NCI-H128 (cell line): Measurements from ENCODE around the gene ADD1.

Experiments
- DNase-seq: peaks from one replicate; lab custom pipeline; 2025; ENCODE audit not compliant: unreplicated experiment; lab: John Stamatoyannopoulos, UW

The ADD1 gene

DNA sequence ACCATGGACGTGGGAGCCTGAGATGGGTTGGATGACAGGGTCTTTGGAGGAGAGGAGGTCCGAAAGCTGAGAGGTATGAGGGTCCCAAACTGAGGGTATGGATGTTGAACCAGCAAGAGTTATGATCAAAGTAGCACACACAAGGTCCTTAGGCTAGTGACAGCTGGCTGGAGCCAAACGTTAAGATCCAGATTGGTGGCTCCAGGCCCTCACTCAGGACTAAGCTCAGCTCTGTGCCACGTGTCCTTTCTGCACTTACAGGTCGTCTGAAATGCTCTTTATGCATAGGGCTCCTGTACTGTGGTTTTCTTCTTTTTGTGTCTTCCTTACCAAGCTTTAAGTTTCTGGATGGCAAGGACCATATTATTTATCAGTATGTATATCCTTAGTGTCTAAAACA lies 35.4 kb downstream of the ADD1 start:
- DNase-seq, result no peak

DNA sequence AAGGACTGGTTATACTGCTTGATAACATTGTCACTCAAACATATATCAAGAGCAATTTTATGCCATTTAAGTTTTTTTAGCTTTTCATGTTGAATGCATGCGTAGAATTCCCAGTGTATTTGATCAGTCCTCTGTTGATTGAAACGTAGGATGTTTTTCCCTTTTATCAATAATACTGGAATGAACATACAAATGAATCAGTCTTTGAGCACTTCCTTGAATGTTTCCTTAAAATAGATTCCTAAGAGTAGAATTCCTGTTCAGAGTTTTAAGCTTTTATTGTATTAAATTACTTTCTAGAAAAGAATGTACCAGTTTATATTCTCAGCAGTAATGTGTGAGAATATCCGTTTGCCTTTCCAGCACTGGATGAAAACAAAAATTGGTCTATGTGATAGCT lies 37.8 kb downstream of the ADD1 start:
- no peak for DNase-seq

DNA sequence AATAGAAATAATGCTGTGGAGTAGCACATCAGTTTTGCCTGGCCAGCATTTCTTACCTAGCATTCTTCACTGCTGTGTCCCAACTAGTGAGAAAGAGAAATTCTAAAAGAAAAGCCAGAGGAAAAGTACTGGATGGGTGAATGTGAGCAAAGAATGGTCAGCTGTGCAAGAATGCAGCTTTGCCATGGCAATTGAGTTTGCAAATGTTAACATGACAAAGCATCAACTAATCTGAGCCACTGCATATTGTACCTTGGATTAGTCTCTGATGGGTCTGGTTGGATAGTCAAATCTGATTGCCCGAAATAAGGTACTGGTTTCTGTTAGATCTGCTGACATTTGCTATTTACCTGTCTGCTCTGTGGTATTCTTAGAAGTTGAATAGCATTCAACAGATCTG lies 38.7 kb downstream of the ADD1 start:
- no peak for DNase-seq

DNA sequence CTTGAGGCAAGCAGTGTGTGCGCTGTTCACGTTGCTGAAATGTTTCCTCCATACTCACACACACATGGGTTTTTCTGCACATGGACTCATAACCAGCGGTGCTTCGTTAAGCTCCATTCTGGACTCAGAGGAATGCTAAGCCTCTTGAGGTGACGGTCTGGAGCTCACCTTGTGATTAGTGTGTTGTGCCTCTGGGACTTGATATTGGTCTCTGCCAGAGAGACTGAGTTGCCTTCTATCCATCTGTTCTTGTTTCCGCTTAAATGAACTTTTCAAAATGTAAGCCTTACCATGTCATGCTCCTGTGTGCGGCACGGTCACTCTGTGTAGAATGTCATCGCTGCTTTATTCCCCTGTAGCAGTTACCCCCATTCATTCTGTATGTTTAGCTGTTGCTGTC lies 42.5 kb downstream of the ADD1 start:
- DNase-seq, result no peak

DNA sequence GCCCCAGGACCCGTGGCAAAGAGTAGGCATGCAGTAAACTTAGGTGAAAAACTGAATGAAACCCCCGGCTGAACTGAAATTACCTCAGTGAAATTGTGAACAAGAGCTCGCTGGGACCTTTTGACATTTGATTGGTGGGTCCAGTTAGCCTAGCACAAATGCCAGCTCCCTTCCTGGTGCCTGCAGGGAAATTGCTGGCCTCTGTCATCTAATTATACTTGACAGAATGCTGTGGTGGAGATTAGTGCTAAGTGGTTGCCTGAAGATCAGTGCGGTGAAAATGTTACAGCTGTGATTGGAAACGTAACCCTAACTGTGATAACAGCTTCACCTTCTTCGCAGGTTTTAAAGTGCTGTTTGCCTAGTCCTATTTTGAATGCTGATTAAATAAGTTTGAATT lies 43.0 kb downstream of the ADD1 start:
- DNase-seq, result no peak

DNA sequence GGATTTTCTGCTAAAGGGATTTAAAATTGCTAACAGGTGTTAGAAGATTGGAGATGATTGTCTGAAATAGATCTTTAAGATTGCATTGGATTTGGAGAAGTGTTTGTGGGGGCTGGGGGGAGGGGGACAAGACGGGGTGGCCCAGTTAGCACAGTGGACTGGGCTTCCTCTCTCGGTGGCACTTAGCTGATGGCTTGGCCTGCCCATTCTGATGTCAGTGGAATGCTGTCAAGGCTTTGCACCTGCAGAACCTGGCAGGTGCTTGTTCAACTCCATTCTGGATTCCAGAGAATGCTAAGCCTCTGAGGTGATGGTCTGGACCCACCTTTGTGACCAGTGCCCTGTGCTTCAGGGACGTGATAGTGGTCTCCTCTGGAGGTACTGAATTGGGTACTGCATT lies 43.7 kb downstream of the ADD1 start:
- DNase-seq, result no peak

DNA sequence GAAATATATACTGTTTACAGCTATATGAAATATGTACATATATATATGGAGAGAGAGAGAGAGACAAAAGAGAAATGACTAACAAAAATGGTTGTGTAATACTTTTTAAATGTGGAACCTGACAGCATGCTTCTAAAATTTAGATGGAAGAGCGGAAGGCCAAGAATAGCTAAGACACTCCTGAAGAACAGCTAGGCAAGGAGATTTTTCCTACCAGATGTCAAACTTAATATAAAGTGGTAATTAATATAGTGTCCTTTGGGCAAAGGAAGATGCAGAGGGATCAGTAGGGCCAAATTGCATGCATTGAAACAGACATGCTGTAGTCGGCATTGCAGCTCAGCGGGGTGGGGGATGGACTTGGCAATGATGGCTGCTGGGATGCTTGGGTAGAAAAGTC lies 45.2 kb downstream of the ADD1 start:
- no peak for DNase-seq

DNA sequence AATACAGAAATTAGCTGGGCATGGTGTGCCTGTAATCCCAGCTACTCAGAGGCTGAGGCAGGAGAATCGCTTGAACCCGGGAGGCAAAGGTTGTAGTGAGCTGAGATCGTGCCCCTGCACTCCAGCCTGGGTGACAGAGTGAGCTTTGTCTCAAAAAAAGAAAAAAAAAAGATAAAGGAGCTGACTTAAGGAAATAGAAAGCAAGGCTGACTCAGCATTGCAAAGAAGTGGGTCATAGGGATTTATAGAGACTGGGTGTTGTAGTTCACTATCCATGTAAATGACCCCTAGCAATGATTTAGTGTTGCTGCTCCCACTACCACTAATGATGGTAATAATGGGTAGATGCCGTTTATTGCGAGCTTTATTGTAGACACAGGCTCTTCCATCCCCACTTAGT lies 47.6 kb downstream of the ADD1 start:
- DNase-seq, result no peak

DNA sequence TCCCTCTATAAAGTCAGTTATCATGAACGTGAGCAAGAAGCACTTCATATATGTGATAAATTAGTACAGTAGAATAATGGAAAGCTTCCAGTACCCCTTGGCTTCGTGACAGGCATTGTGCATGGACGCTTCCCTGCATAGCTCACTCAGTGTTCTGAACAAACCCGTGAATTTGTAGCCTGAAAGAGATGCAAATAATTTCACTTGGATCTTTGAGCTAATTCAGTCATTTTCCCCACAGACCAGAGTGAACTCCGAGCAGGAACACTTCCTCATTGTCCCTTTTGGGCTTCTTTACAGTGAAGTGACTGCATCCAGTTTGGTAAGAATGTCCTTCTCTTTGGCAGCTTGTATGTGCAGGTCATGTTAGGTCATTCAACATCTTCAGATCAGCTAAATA lies 50.1 kb downstream of the ADD1 start:
- no peak for DNase-seq

DNA sequence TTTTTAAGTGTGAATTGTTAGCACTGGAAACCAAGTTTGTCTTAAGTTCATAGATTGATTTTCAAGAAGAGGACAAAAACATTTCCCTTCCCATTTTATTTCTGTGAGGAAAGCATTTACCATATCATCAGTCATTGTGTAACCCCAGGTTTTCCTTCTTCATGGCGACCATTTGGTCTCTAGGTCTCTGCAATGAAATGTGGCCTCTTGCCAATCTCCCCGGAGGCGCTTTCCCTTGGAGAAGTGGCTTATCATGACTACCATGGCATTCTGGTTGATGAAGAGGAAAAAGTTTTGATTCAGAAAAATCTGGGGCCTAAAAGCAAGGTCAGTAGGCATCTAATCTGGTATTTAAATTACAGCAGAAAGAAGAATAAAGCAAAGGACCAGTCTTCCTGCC lies 54.4 kb downstream of the ADD1 start:
- no peak for DNase-seq

DNA sequence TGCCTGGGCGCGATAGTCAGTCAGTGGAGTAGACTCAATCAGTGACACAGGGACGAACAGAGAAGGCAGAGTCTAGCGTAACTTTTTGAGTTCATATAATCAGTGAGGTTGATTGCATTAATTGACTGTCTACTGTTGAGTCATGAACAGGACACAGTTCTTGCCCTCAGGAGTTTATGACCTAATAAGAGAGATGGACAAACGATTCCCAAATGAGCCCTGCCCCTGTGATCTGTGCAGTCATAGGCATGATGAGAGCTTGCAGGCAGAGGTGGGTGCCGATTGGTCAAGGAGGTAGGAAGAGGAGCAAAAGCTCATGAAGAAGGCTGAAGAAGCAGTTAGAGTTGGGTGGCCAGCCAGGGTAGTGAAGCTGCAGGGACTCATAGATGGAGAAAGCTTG lies 57.1 kb downstream of the ADD1 start:
- DNase-seq, result no peak

DNA sequence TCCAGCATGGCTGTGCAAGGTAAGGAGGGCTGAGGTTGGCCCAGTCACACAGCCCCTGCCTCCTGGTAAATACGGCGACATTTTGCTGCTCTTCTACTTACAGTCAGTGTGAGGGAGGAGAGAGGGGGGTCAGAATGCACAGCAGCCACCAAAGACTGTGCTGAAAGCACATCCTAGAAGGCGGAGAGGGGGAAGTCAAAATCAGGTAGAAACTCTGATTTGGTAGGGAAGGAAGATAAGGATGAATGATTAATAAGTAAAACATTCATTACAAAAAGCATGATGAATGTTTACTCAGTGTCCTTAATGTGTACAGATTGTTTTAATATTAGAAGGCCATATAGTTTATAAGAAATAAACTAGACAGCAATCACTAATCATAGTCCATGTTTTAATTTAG lies 57.5 kb downstream of the ADD1 start:
- DNase-seq, result no peak

DNA sequence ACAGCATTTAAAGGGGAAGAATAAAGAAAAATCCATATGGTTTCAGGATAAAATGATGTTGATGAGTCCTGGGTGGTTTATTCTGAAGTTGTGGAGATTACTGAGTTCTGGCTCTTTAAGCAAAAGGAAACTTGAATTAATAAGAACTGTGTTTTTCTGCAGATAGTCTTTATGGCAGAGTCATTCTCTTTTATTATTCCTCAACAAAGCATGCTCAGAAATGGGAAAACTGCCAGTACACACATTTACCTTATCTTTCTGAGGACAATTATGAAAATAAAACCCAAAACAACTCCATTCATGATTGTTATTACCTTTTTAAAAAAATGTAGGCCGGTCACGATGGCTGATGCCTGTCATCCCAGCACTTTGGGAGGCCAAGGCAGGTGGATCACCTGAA lies 58.5 kb downstream of the ADD1 start:
- no peak for DNase-seq

DNA sequence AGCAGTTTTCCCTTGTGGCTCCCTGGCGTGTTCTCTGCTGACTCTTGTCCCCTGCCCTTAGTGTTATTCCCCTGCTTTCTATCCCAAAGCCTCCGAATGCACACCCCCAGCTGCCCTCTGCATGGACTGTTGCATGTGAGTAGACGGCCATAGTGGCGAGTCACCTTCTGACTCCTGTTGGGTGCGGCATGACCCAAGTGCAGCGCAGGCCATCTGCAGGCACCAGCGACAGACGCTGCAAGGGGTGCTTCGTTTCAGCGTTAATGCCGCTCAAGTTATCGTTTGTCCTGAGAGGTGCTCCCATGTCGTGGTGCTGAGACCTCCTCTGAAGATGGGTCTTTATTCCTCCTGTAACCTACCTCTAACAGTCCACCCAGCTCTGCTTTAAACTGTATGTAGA lies 61.9 kb downstream of the ADD1 start:
- no peak for DNase-seq

DNA sequence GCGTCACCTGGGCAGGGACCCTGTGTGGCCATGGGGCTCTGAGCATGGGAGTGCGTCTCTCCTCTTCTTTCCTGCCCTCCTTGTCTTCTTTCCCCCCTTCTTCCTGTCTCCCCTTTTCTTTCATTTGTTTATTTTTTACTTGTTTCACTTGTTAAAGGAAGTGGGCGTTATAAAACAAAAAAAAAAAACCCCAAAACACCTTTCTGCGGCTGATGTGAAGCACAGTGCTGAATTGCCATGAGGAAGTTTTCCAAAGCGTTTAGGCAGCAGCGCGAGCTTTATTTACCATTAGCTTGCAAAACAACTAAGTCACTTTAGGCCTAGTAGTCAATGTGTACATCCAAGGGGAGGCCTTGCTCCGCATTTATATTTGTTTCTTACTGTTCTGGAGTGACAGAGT lies 62.6 kb downstream of the ADD1 start:
- DNase-seq, result no peak

DNA sequence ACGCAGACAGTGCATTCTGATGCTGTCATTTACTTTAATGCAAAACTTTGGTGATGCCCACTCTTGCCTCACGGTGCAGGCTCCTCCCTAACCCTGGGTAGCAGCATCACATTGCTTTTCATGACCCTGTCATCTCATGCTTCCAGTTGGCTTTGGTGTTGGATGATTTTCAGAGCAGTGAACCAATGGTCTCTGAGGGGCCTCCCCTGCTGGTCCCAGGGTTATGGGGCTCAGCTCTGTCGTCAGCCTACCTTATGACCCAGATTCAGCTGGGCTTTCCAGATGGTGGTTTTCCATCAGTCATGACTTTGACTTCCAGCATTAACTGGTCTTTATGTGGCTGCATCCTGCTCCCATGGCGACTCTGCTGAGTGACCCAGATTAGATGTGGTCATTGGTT lies 63.6 kb downstream of the ADD1 start:
- DNase-seq, result no peak

DNA sequence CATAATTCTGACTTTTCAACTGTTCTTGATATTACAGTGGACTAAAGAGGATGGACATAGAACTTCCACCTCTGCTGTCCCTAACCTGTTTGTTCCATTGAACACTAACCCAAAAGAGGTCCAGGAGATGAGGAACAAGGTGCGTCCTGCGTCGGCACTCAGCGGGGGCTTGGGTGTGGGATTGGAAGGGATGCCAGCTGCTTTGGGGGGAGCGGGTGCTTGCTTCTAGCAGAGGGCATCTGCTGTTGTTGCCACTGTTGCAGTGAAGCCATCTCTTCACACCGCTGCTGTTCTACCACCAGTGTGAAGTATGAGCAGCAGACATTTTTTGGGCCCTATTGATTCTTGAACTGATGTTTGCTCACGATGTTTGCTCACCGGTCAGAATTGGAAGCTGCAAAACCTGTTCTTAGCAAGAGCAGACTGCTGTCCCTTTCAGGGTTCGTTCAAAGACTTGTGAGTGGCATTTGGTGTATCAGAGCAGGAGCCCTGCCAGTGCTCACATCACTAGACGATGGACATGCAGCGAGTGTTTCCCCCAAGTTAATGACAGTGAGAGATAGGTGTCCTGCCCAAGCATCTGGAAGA lies 64.2 kb downstream of the ADD1 start:
- no peak for DNase-seq

DNA sequence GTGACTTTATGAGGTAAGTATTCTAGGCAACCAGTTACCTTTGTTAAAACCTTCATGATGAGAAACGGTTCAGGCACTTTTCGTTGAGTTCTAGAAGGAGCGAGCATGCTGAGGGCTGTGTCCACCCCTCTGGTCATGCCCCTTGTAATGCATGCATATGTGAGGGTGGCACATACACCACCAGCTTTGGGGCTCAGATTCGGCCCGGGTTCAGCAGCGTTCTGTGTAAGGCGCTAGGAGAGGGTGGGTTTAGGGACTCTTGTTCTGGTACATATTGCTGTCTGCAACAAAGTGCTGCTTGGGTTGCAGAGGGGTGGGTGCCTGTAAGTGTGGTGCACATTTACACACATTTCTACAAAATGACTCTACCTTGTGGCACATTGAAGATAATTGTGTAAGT lies 65.0 kb downstream of the ADD1 start:
- DNase-seq, result no peak

DNA sequence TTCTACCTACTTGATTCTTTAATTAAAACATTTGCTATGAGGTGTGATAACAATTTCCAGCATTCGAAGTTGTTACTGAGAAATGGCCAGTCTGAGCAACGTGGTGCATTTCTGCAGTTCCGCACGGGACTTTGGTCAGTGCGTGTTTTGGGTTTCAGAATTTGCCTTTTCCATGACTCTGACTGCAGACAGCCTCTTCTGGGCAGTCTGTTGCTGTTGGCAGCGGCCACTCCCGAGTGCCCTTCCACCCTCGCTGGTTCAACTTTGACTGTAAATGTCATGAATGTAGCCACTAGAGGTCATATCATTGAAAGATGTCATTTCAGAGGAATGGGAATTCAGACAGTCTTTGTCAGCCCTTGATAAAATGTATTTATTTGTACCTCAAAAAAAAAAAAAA lies 65.9 kb downstream of the ADD1 start:
- DNase-seq, result no peak

DNA sequence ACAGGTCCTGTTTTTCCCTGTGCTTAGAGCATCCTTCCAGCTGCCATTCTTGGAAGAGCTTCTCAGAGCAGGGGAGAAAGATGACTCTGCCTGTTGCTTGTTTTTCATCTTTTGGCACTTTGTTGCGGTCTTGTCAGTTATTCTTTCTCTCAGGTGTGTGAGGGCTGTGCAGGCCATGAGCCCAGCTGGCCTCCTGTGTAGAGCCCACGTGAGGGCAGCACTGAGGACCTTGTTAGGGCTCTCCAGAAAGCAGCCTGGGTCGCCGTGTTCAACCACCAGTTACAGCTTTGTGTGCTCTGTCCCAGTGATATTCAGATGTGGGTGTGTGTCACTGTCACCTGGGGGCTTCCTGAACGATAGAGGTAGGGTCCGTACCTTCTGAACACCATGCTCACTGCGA lies 66.8 kb downstream of the ADD1 start:
- no peak for DNase-seq

DNA sequence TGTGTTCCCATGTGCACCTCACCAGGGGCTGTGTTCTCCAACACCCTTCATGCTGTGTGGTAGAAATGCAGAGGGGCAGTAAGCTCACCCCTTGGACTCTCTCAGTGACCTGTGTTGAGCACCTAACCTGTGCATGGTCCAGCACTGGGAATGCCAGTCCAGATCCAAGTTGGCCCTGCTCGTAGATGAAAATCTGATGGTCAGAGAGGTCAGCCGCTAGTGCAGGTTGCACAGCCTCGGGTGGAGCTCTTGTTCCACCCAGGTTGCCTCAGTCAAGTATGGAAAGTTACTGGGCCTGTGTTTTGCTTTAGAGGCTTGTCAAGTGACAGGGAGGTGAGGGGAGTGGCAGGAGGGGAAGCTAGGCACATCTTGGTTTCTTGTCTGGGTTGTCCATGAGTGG lies 68.2 kb downstream of the ADD1 start:
- no peak for DNase-seq

DNA sequence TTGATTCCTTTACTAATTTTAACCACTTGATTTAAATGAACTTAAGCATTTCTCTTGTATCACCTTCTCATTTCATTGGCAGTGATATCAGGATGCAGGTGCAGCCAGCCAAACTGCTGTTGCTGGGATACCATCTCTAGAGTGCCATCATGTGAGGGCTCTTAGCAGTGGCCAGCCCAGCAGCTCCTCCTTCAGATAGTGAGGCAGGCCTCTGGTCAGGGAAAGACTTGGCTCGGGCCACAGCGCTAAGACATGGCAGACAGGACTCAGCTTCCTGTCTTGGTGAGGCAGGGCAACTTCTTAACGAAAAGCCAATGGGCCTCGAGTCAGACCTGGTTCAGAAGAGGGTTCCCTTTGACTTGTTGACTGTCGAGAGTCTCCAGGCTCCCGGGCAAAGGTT lies 69.5 kb downstream of the ADD1 start:
- no peak for DNase-seq

DNA sequence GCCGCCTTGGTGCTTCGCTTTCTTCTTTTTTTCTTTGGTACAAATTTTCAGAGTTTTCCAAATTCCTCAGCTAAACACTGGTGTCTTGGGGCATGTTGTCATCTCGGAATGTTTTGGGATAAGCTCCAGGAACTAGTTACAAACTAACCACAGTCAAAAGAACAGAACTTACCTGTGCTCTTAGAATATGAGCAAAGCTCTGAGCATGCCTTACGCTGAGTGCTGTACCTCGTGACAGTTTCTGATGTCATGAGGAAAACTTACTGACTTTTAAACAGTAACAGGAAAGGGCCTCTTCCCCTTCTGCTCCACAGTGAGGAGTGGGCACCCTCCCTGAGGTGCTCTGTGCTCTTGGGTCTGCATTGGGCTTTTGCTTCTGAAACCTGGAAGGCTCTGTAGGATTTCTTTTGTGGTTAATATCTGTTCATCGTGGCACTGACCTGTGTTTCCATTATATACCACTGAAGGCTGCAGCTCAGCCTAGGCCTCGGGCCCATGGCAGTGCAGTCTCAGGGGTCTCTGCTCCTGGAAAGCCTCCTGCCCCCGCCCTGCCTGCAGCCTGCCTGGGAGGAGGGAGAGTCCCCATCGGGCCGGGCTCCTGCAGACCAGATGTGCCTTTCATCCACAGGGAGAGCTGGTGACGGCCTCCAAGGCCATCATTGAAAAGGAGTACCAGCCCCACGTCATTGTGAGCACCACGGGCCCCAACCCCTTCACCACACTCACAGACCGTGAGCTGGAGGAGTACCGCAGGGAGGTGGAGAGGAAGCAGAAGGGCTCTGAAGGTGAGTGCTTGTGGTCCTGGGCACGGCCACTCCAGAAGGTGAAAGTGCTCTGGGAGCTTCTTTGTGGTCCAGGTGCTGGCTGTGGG lies 70.8 kb downstream of the ADD1 start:
- DNase-seq, result no peak
